ENCODE measurements around the gene MGST3. TPM values are rescaled to one million over a fixed set of nuclear protein-coding genes. Genes with fewer than 3 reads are reported as not detected.

MGST3 gene
- total RNA-seq, 1 donor from 2014 or later: 181 TPM

GRCh38 chr1:165641231-165641987, 10.4 kb downstream of the MGST3 start:
- peak overlapping the region; percentile 17 for H3K27ac ChIP-seq
- H3K4me1 ChIP-seq: peaks cover 56% of the 10 kb centered on the region
- intact Hi-C loops (cut with DNase I): no loop called here
- no peak for ATAC-seq
- no peak overlapping the region for H3K4me3 ChIP-seq
- H3K27me3 ChIP-seq: no peaks in the 10 kb centered on the region
- H3K9me3 ChIP-seq: no peaks in the 10 kb centered on the region
- DNase-seq: no peak
- TF ChIP-seq, protein P1, sequence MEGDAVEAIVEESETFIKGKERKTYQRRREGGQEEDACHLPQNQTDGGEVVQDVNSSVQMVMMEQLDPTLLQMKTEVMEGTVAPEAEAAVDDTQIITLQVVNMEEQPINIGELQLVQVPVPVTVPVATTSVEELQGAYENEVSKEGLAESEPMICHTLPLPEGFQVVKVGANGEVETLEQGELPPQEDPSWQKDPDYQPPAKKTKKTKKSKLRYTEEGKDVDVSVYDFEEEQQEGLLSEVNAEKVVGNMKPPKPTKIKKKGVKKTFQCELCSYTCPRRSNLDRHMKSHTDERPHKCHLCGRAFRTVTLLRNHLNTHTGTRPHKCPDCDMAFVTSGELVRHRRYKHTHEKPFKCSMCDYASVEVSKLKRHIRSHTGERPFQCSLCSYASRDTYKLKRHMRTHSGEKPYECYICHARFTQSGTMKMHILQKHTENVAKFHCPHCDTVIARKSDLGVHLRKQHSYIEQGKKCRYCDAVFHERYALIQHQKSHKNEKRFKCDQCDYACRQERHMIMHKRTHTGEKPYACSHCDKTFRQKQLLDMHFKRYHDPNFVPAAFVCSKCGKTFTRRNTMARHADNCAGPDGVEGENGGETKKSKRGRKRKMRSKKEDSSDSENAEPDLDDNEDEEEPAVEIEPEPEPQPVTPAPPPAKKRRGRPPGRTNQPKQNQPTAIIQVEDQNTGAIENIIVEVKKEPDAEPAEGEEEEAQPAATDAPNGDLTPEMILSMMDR (IDR thresholded peaks at IDR 0.05): no peak
- H3K36me3 ChIP-seq: peaks cover 8% of the 10 kb centered on the region

DNA sequence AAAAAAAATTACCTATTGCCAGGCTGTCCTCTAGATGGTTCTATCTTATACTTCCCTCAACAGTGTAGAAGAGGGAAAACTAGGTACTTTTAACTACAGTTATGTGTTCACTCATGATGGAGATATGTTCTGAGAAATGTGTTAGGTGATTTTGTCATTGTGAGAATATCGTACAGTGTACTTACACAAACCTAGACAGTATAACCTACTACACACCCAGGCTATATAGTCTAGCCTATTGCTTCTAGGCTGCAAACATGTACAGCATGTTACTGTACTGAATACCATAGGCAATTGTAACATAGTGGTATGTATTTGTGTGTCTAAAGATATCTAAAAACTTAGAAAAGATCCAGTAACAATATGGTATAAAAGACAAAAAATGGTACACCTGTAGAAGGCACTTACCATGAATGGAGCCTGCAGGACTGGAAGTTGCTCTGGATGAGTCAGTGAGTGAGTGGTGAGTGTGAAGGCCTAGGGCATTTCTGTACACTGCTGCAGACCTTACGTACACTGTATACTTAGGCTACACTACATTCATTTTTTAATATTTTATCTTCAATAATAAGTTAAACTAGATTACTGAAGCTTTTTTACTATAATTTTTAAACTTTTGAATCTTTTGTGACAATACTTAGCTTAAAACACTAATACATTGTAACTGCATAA, 13.2 kb downstream of the MGST3 start:
- H3K27ac ChIP-seq: no peak overlapping the region
- H3K4me3 ChIP-seq: no peak overlapping the region
- H3K4me1 ChIP-seq: peaks cover 43% of the 10 kb centered on the region
- peaks cover 8% of the 10 kb centered on the region for H3K36me3 ChIP-seq
- TF ChIP-seq, protein P1 (IDR thresholded peaks at IDR 0.05): no peak
- DNase-seq: no peak
- H3K27me3 ChIP-seq: no peaks in the 10 kb centered on the region
- ATAC-seq: no peak
- H3K9me3 ChIP-seq: no peaks in the 10 kb centered on the region
- intact Hi-C loops (cut with DNase I): no loop called here

GRCh38 chr1:165645654-165646366, 14.8 kb downstream of the MGST3 start:
- H3K4me3 ChIP-seq: no peak overlapping the region
- DNase-seq (no peak), ATAC-seq (peak; percentile 69)
- peaks cover 40% of the 10 kb centered on the region for H3K4me1 ChIP-seq
- H3K27ac ChIP-seq: no peak overlapping the region
- TF ChIP-seq, protein P1 (IDR thresholded peaks at IDR 0.05): no peak
- H3K27me3 ChIP-seq: no peaks in the 10 kb centered on the region
- no peaks in the 10 kb centered on the region for H3K9me3 ChIP-seq
- H3K36me3 ChIP-seq: peaks cover 14% of the 10 kb centered on the region
- intact Hi-C loops (cut with DNase I): no loop called here

- intact Hi-C loops (cut with DNase I): no loop called here
- H3K4me1 ChIP-seq: peaks cover 23% of the 10 kb centered on the region
- H3K27ac ChIP-seq: no peak overlapping the region
- H3K27me3 ChIP-seq: no peaks in the 10 kb centered on the region
- DNase-seq (no peak), ATAC-seq (no peak)
- TF ChIP-seq, protein P1 (IDR thresholded peaks at IDR 0.05): no peak
- H3K4me3 ChIP-seq: no peak overlapping the region
- peaks cover 31% of the 10 kb centered on the region for H3K36me3 ChIP-seq
- H3K9me3 ChIP-seq: no peaks in the 10 kb centered on the region
These were observed 16.5 kb downstream of the MGST3 start for GRCh38 chr1:165647517-165647916.

DNA sequence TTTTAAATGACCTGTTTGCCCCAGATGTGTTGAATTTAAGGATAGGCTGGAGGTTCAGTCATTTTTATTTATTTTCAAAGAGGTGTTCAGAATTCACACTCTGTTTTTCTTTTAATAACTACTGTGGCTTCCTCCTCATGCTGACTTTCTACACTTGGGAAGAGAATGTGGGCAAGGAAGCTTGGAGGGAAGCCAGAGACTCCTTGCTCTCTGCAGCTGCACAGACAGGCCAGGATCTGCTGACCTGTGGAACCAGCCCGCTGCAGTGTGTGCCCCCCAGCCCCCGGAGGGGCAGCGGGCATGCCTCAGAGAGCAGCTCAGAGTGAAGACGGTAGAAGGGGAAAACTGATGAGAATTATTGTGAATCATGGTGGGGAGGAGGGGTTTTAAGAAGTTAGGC, 16.9 kb downstream of the MGST3 start:
- intact Hi-C loops (cut with DNase I): no loop called here
- Histone ChIP-seq H3K36me3 (peaks cover 35% of the 10 kb centered on the region), H3K27me3 (no peaks in the 10 kb centered on the region), H3K9me3 (no peaks in the 10 kb centered on the region), H3K27ac (no peak overlapping the region), H3K4me3 (no peak overlapping the region), H3K4me1 (peaks cover 20% of the 10 kb centered on the region)
- ATAC-seq: no peak
- TF ChIP-seq, protein P1 (IDR thresholded peaks at IDR 0.05): no peak
- no peak for DNase-seq

Data from upper lobe of right lung (tissue), 1 donor.